Stimulated activated CD8-positive, alpha-beta memory T cell treated with anti-CD3 and anti-CD28 coated beads, Interleukin-7, amount 100 ng/mL, for 24 hours (primary cell): ENCODE measurements around the gene GALR1.
"Not testable (repeated sequence)": the region's sequence is repeated elsewhere in the genome, so short reads cannot be mapped to it uniquely, and the experiment has no call there.

Experiments used
- DNase-seq: peaks from one replicate; pipeline ENCODE4 v3.0.0-alpha.2; 2020; ENCODE audit warnings: low read depth

The GALR1 gene

GRCh38 chr18:77249569-77250500 lies at the start of gene GALR1:
GALR1 (plus strand) TSS chr18:77249848; CDS start chr18:77250549, 701 bp downstream.
- DNase-seq: no peak

- DNase-seq: no peak
Measured at GRCh38 chr18:77201506-77201905, 48.1 kb upstream of the GALR1 start.

GRCh38 chr18:77202329-77202728 lies 47.3 kb upstream of the GALR1 start:
- DNase-seq: no peak

- no peak for DNase-seq
Measured at GRCh38 chr18:77203071-77203470, 46.6 kb upstream of the GALR1 start.

- DNase-seq: no peak
Measured at GRCh38 chr18:77203851-77204250, 45.8 kb upstream of the GALR1 start.

GRCh38 chr18:77205769-77206168 lies 43.9 kb upstream of the GALR1 start:
- no peak for DNase-seq

- no peak for DNase-seq
Measured at GRCh38 chr18:77206676-77207374, 42.8 kb upstream of the GALR1 start.

GRCh38 chr18:77207540-77207939 lies 42.1 kb upstream of the GALR1 start:
- no peak for DNase-seq

GRCh38 chr18:77208964-77209363 lies 40.7 kb upstream of the GALR1 start:
- no peak for DNase-seq

- no peak for DNase-seq
Measured at GRCh38 chr18:77209587-77209986, 40.1 kb upstream of the GALR1 start.

- DNase-seq: no peak
Measured at GRCh38 chr18:77210249-77210648, 39.4 kb upstream of the GALR1 start.

- no peak for DNase-seq
Measured at GRCh38 chr18:77218642-77219041, 31.0 kb upstream of the GALR1 start.

- no peak for DNase-seq
Measured at GRCh38 chr18:77220726-77221125, 28.9 kb upstream of the GALR1 start.

- no peak for DNase-seq
Measured at GRCh38 chr18:77222464-77222863, 27.2 kb upstream of the GALR1 start.

GRCh38 chr18:77223221-77223639 lies 26.4 kb upstream of the GALR1 start:
- no peak for DNase-seq

- no peak for DNase-seq
Measured at GRCh38 chr18:77223653-77224052, 26.0 kb upstream of the GALR1 start.

- DNase-seq: no peak
Measured at GRCh38 chr18:77230645-77231044, 19.0 kb upstream of the GALR1 start.

- no peak for DNase-seq
Measured at GRCh38 chr18:77234504-77235365, 14.9 kb upstream of the GALR1 start.

- DNase-seq: not testable (repeated sequence)
Measured at GRCh38 chr18:77239285-77239684, 10.4 kb upstream of the GALR1 start.

- no peak for DNase-seq
Measured at GRCh38 chr18:77248873-77249568, 627 bp upstream of the GALR1 start.

GRCh38 chr18:77250501-77250925 lies 865 bp downstream of the GALR1 start:
- DNase-seq: no peak
